ENCODE data around the gene ARMS2.

Gene ARMS2

GRCh38 chr10:122454603-122455080 is at the start of gene ARMS2:
Gene ARMS2, plus strand, starts transcription at chr10:122454653. Its CDS starts 75 bp downstream, at chr10:122454728.
- no peak for DNase-seq (ENCODE audit: low read depth)

GRCh38 chr10:122407375-122408125 is 46.9 kb upstream of the ARMS2 start:
- DNase-seq (ENCODE audit: low read depth) = peak; percentile 34

GRCh38 chr10:122413327-122413726 is 41.1 kb upstream of the ARMS2 start:
- DNase-seq (ENCODE audit: low read depth) = no peak

- no peak for DNase-seq (ENCODE audit: low read depth)
These were observed 36.8 kb upstream of the ARMS2 start for GRCh38 chr10:122417667-122418066.

GRCh38 chr10:122419016-122419415 is 35.4 kb upstream of the ARMS2 start:
- no peak for DNase-seq (ENCODE audit: low read depth)

GRCh38 chr10:122419876-122420623 is 34.4 kb upstream of the ARMS2 start:
- DNase-seq (ENCODE audit: low read depth) = no peak

- DNase-seq (ENCODE audit: low read depth) = no peak
These were observed 33.8 kb upstream of the ARMS2 start for GRCh38 chr10:122420624-122421007.

GRCh38 chr10:122421054-122421625 is 33.3 kb upstream of the ARMS2 start:
- DNase-seq (ENCODE audit: low read depth) = no peak

- no peak for DNase-seq (ENCODE audit: low read depth)
These were observed 32.7 kb upstream of the ARMS2 start for GRCh38 chr10:122421742-122422141.

- DNase-seq (ENCODE audit: low read depth) = no peak
These were observed 32.0 kb upstream of the ARMS2 start for GRCh38 chr10:122422266-122422989.

- DNase-seq (ENCODE audit: low read depth) = no peak
These were observed 30.4 kb upstream of the ARMS2 start for GRCh38 chr10:122424059-122424458.

- DNase-seq (ENCODE audit: low read depth) = no peak
These were observed 27.6 kb upstream of the ARMS2 start for GRCh38 chr10:122426829-122427228.

GRCh38 chr10:122427280-122427679 is 27.2 kb upstream of the ARMS2 start:
- DNase-seq (ENCODE audit: low read depth) = no peak

- DNase-seq (ENCODE audit: low read depth) = no peak
These were observed 19.1 kb upstream of the ARMS2 start for GRCh38 chr10:122435212-122435827.

GRCh38 chr10:122441961-122442360 is 12.5 kb upstream of the ARMS2 start:
- DNase-seq (ENCODE audit: low read depth) = no peak

GRCh38 chr10:122445469-122445868 is 9.0 kb upstream of the ARMS2 start:
- DNase-seq (ENCODE audit: low read depth) = no peak

- no peak for DNase-seq (ENCODE audit: low read depth)
These were observed 8.5 kb upstream of the ARMS2 start for GRCh38 chr10:122445904-122446303.

GRCh38 chr10:122446668-122447423 is 7.6 kb upstream of the ARMS2 start:
- no peak for DNase-seq (ENCODE audit: low read depth)

- no peak for DNase-seq (ENCODE audit: low read depth)
These were observed 5.9 kb upstream of the ARMS2 start for GRCh38 chr10:122448600-122448999.

GRCh38 chr10:122449153-122449552 is 5.3 kb upstream of the ARMS2 start:
- no peak for DNase-seq (ENCODE audit: low read depth)

GRCh38 chr10:122450353-122450990 is 4.0 kb upstream of the ARMS2 start:
- DNase-seq (ENCODE audit: low read depth) = no peak
